HG03135 (cell line): ENCODE data around the gene RAB3GAP2.
A peak's percentile ranks its signal among the peaks of the same experiment; 100 is the strongest.
"Not testable (repeated sequence)": the region's sequence is repeated elsewhere in the genome, so short reads cannot be mapped to it uniquely, and the experiment has no call there.

Experiments
- ATAC-seq: cut with Tn5 transposase; IDR thresholded peaks from one replicate; pipeline ENCODE4 v1.9.1; 2021; ENCODE audit warnings: mild to moderate bottlenecking, moderate library complexity; ENCODE audit not compliant: unreplicated experiment

RAB3GAP2 gene

DNA sequence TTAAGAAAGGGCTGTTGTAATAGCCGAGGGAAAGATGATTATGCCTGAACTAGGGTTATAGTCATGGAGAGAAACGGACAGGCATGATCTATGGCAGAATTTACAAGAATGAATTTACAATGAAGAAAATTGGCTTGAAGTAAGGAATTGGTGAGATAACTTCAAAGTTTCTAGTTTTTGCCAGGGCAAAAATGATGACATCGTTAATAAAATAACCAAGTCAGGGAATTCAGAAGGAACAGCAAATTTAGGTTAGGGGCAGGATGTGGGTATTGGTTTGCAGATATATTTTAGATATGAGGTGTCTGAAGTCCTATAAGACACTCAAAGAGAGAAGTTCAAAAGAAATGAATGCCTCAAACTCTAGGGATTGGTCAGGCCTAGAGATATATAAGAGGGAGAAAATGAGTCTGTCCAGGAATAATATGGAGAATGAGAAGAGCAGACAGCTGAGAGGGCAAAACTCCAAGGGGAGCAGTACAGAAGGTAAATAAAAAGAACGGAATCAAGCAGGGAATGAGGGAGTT is 115.6 kb downstream of the RAB3GAP2 start:
- no peak for ATAC-seq

DNA sequence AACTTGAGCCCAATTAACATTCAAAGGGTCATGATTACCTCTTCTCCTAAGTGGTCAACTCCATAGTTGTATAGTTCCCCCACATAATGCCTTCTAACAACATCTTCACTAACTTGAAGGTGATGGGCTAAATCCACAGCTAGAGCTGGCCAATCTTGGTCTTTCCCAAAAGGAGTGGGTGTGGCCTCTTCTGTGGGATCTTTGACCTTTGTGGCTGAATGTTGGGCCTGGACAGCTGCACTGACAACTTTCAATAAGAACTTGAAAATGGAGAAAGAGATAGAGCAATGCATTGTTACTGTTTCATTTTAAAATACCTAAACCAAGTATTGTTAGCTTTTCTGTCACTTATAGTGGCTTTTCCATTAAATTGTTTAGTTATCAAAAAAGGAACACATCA is 119.1 kb downstream of the RAB3GAP2 start:
- no peak for ATAC-seq

DNA sequence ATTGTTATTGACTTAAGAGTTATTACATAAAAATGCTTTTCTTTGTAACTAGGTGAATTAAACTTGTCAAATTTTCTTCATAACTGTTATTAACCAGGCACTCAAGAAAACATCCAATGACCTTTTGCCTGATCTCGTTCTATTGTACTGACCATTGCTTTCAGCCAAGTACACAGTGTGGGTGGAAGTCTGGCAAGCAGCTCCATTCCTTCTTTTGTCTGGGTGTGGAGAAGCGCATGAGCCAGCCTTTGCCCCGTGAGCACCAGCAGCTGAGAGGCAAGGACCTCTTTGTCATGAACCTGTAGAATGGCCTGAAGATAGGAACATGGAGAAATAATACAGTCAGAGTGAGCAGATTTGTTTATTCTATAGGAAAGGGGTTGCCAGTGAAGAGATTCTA is 120.8 kb downstream of the RAB3GAP2 start:
- no peak for ATAC-seq

DNA sequence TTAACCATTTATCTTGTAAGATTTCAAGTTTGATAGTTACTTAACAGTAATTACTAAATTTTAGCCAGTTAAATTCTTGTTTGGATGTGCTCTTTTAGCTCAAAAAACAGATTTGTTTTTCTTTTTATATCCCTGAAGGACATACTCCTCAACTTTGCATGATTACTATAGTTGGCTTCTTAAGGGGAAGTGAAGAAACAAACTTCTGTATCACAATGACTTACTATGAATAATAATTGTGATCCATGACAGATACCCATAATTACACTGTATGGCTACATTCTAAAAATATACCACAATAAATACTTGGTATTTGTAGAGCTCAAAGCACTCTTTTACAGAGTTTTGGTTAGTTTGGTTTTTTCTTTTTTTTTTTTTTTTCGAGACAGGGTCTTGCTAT is 122.5 kb downstream of the RAB3GAP2 start:
- ATAC-seq = no peak

DNA sequence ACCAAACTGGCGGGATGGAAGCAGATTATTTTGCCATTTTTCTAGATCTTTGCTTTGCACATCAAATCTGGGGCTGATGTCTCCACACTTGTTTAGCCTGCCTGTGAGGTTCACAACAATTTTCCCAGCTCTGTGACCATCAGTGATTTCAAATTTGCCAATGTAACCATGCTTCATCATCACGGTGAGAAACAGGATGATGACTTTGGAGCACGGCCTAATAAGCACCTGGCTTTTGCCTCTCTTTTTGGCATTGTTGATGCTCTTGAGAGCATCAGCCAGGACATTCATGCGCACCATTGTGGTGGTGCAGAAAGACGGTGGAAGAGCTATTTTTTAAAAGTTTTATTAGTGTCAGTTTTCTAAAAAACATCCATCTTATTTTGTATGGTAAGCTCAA is 128.2 kb downstream of the RAB3GAP2 start:
- ATAC-seq = no peak

DNA sequence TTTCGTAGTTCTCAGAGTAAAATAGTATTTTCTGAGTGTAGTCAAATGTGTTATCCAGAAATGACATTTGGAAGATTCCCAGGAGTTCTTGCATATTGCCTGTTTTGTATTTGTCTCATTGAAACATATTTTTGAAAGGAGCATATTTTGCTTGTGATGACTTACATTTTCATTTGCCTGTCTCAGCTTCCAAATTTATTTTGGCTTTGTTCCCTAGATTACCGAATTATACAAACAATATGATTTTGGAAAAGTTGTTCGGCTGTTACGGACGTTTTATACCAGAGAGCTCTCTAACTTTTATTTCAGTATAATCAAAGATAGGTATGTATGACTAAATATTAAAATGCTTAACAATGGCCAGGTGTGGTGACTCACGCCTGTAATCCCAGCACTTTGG is 132.3 kb downstream of the RAB3GAP2 start:
- no peak for ATAC-seq

DNA sequence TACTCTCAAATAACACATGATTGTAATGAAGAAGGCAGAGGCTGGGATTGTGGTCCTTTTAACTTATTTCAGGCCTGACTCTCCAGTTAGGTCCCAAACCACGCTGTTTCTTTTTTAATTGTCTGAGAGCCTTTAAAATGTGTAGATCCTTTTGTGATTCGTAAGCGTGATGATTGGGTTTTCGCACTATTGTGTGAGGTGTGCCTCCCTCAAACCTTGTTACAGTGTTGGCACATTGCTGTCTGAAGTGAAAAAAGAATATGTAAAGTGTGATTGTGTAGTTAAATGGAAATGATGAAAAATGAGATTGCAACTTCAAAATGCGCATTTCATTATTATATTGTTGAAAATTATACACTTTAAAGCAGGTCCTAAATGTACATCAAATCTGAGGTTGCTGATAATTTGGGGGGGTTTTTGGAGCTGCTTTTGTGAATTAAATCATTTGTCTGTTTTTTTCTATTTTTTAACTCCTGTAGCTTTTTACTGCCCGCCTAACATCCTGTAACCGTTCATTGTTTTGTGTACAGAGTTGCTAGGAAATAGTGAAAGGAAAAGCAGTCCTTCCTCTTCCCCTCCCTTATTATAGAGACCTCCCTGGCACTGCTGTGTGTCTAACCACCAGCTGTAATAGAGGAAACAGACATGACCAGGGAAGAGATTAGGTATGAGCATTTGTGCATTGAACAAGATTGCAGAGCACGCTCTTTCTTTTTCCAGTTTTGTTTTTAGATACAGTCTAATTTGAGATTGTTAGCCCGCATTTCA is 135.1 kb downstream of the RAB3GAP2 start:
- peak; percentile 74 for ATAC-seq

DNA sequence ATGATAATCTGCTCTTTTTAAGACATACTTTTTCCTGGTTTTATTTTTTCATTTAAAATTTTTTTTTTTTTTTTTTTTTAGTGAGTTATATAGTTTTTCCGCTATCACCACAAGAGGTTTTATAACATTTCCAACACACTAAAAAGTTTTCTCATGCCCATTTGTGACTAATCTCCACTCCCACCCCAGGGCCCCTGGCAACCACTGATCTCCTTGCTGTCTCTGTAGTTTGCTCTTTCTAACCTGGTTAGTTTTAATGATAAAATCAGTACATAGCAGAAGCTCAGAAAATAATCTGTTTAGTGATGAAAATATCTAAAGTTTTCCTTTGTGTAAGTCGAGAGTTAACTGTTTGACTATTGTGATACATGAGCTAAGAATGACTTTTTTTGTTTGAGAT is 136.5 kb downstream of the RAB3GAP2 start:
- no peak for ATAC-seq

DNA sequence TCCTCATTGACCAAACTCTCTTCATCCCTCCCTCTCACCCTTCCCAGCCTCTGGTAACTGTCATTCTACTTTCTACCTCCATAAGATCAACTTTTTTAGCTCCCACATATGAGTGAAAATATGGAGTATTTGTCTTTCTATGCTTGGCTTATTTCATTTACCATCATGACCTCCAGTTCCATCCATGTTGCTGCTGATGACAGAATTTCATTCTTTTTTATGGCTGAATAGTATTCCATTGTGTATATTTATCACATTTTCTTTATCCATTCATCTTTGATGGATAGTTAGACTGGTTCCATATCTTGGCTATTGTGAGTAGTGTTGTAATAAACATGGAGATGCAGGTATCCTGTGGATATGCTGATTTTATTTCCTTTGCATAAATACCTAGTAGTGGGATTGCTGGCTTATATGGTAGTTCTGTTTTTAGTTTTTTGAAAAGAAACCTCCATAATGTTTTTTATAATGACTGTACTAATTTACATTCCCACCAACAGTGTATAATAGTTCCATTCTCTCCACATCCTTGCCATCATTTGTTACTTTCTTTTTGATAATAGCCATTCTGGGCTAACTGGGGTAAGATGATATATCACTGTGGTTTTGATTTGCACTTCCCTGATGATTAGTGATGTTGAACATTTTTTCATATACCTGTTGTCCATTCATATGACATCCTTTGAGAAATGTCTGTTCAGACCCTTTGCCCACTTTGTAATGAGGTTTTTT is 142.6 kb downstream of the RAB3GAP2 start:
- ATAC-seq = no peak

DNA sequence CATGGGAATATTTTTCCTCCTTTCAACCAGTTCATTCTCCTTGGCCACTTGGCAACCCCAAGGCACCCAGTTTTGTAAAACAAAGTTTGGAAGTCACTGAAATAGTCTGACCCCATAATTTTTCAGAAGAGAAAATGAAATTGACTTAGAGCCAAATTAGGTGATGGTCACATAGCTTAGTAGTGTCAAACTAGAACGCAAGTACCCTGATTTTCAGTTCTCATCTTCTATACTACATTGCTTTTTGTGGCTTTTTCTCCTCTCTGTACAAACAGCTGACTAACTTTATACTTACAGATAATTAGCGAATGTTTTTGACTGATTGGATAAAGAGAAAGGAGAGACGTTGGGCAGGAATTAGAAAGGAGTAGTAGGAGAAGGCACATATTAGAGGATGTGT is 145.2 kb downstream of the RAB3GAP2 start:
- no peak for ATAC-seq

DNA sequence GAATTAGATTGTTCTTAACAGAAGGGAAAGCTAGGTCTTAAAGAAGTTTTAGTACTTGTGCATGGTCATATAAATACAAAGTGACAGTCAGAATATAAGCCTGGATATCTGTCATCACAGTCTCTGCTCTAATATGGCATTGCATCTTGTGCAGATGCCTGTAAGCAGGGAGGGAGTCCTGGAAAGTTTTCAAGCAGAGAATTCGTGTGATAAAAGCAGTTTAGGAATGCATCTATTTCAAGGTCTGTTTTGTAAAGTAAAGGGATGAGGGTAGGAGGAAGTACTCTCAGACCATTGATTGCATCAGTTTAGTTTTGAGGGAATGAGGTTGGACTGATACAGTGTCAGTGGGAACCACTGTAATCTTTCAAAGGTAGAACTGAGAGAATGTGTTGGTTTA is 147.7 kb downstream of the RAB3GAP2 start:
- no peak for ATAC-seq

DNA sequence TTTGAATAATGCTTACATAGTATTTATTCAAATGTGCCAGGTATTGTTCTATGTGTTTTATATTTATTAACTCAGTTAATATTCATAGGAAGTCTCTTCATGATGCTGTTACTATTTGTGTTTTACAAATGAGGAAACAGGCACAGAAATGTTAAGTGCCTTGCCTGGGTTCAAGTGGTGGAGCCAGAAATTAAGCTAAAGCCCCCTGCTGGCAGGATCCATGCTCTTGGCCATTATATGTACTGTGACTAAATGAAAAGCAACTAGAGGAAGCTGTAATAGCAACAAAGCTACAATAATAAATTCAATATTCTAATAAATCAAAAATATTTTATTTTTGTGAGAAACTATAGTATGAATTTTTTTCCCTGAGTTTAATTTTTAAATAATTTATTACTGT is 148.4 kb downstream of the RAB3GAP2 start:
- ATAC-seq = no peak

DNA sequence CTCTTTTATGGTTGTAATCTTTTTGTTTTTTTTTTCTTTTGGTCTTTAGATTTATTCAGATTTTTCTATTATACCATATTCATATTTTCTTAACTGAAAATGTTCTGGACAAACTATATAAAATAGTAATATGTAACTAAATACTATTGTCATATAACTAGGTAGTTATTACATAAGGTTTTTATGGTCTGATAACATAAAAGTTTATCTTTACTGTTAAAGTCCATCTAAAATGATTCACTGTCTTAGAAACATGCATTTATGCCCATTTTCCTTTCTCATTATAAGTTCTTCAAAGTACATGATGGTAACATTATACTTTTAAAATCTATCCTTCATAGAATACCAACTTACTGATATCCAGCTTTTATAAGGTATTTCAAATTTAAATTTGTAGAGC is 149.2 kb downstream of the RAB3GAP2 start:
- ATAC-seq = no peak

DNA sequence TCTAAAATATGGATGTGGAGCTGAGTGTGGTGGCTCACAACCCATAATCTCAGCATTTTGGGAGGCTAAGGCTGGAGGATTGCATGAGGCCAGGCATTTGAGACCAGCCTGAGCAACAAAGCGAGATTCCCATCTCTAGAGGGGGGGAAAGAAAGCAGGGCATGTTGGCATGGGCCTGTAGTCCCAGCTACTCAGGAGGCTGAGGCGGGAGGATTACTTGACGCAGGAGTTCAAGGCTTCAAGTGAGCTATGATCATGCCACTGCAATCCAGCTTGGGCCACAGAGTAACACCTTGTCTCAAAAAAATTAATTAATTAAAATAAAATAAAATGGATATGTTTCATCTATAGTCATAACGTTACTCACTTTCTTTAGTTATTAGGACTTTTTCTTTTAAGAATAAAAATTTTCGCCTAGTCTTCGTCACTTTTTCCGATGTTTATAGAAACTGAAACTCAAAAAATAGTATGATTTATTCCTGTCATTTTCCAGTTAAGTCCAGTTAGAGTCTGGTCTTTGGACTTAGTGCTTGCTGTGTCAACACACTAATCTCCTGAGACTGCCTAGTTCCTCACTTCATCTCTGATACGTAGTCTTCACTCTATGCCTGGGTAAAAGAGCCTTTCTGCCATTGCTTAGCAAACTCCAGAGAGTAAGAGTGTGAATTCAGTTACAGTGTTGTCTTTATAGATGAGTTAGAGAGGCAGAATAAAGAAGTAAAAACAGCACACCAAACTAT is 150.3 kb downstream of the RAB3GAP2 start:
- ATAC-seq = no peak

DNA sequence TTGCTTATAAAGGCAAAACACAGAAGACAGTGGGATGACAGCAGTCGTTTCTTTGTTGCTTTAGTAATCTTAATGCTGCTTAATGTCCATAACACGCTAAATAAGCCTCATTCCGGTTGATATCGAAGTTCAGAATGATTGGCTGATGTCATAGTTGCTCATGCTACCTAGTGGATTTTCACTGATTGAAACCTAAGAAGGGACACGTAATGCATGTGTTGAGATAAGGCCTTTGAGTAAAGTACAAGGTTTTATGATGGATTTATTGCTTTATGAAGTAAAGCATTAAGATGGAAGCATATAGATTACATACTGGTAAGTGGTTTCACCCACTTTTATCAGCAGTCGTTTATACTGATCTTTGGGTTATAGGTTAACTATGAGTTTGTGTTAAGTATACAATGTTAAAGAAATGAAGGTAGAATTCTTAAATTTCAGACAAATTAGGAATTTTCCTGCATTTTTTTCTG is 153.2 kb downstream of the RAB3GAP2 start:
- ATAC-seq = no peak

DNA sequence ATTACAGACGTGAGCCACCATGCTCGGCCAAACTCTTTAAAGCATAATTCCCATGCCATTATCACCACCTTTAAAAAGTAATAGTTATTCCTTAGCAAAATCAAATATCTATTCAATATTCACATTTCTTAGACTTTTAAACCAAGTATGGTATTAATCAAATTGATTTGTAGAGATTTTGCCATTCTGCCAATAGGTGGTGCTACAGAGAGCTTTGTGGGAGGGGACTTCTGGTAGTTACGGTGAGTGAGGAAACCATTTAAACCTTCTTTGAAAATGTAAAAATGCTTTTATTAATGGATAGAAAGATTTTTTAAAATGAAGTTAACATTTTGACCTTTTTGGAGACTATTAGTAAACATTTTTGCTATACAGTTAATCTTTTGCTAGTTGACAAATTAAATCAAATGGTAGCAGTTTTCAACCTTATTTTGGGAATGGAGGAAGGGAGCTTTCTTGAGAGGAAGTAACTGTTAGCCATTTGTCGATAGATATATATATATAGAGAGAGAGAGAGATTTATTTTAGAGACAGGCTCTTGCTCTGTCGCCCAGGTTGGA is 159.0 kb downstream of the RAB3GAP2 start:
- peak; percentile 63 for ATAC-seq

DNA sequence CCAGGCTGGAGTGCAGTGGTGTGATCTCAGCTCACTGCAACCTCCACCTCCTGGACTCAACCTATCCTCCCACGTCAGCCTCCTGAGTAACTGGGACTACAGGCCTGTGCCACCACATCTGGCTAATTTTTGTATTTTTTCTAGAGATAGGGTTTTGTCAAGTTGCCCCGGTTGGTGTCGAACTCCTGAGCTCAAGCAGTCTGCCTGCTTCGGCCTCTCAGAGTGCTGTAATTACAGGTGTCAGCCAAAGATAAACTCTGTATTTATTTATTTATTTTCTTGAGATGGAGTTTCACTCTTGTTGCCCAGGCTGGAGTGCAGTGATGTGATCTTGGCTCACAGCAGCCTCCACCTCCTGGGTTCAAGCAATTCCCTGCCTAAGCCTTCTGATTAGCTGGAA is 159.7 kb downstream of the RAB3GAP2 start:
- ATAC-seq = not testable (repeated sequence)

DNA sequence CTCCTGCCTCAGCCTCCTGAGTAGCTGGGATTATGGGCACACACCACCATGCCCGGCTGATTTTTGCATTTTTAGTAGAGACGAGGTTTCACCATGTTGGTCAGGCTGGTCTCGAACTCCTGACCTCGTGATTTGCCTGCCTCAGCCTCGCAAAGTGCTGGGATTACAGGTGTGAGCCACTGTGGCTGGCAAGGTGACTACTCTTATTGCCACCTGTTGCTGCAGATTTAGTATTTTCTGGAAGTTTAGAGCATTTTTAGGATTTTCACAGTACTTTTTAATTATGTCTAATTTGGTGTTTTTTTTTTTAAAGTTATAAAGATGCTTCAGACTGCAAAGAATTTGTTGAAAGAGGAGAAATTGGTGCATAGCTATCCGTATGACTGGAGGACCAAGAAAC is 161.8 kb downstream of the RAB3GAP2 start:
- ATAC-seq = not testable (repeated sequence)

DNA sequence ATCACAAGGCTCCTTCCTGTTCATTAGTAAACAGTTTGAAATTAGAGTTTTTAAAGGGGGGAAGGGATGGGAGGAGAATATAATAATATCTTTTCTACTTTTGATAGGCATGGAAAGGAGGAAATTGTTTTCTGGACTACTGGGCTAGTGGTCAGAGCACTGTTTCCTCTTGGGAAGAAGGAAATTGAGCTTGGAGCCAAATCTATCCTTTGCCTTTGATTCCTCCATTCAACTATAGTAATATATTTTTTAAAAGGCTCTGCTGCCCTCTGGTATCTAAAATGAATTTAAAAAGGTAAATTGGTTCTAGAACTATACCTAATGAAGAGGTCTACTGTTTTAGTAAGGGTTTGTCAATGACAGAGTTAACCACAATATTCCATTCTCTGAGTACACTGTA is 172.4 kb downstream of the RAB3GAP2 start:
- ATAC-seq = no peak
